Peyer's patch (tissue), 4 donors: Measurements from ENCODE around the gene RPL35A.

Experiments used
- POLR2A ChIP-seq, 2 donors: fragments of 450-650 bp; IDR thresholded peaks; one replicate each; pipeline ENCODE4 v1.5.1; 2017; ENCODE audit warnings: antibody characterized with exemption in 2 of 2, mild to moderate bottlenecking in 2 of 2, moderate library complexity in 2 of 2
- TF ChIP-seq, protein P1 (sequence below), 6 experiments: fragments of 450-650 bp in 4 of 6; fragments of 200-600 bp in 2 of 6; sonication (generic) in 1 of 6; IDR thresholded peaks; one replicate each; pipeline ENCODE4 v1.5.1; 2017 to 2019; ENCODE audit warnings: antibody characterized with exemption in 6 of 6, mild to moderate bottlenecking in 3 of 6, moderate library complexity in 1 of 6

DNA sequence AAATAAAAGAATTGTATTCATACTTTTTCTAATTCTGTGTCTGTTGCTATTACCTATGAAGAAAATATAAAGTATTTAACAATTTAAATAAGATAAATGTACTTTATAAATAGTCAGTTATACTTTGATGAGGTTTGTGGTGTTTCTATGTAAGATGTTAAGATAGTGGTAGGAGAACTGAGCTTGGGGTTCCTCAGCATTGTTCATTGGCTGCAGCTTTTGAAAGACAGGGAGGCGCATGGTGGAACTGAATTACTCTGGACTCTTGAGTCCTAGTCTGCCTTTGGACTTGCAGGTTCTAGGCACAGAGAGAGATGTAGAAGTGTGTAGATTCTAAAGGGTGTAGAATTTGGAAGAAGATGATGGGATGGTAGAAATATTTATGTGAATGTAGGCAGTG is 33.1 kb downstream of the RPL35A start:
- no peak for TF ChIP-seq POLR2A (IDR thresholded peaks at IDR 0.05)
- TF ChIP-seq, protein P1, sequence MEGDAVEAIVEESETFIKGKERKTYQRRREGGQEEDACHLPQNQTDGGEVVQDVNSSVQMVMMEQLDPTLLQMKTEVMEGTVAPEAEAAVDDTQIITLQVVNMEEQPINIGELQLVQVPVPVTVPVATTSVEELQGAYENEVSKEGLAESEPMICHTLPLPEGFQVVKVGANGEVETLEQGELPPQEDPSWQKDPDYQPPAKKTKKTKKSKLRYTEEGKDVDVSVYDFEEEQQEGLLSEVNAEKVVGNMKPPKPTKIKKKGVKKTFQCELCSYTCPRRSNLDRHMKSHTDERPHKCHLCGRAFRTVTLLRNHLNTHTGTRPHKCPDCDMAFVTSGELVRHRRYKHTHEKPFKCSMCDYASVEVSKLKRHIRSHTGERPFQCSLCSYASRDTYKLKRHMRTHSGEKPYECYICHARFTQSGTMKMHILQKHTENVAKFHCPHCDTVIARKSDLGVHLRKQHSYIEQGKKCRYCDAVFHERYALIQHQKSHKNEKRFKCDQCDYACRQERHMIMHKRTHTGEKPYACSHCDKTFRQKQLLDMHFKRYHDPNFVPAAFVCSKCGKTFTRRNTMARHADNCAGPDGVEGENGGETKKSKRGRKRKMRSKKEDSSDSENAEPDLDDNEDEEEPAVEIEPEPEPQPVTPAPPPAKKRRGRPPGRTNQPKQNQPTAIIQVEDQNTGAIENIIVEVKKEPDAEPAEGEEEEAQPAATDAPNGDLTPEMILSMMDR (IDR thresholded peaks at IDR 0.05): no peak
